Activated CD8-positive, alpha-beta memory T cell treated with anti-CD3 and anti-CD28 coated beads for 1 hour (primary cell): ENCODE data around the gene FGFR2.

Source experiments
- DNase-seq, 2 donors: peaks; one replicate each; pipeline ENCODE4 v3.0.0-alpha.2; 2020; ENCODE audit warnings: low read depth in 1 of 2; ENCODE audit errors: extremely low read depth in 1 of 2

Gene FGFR2

DNA sequence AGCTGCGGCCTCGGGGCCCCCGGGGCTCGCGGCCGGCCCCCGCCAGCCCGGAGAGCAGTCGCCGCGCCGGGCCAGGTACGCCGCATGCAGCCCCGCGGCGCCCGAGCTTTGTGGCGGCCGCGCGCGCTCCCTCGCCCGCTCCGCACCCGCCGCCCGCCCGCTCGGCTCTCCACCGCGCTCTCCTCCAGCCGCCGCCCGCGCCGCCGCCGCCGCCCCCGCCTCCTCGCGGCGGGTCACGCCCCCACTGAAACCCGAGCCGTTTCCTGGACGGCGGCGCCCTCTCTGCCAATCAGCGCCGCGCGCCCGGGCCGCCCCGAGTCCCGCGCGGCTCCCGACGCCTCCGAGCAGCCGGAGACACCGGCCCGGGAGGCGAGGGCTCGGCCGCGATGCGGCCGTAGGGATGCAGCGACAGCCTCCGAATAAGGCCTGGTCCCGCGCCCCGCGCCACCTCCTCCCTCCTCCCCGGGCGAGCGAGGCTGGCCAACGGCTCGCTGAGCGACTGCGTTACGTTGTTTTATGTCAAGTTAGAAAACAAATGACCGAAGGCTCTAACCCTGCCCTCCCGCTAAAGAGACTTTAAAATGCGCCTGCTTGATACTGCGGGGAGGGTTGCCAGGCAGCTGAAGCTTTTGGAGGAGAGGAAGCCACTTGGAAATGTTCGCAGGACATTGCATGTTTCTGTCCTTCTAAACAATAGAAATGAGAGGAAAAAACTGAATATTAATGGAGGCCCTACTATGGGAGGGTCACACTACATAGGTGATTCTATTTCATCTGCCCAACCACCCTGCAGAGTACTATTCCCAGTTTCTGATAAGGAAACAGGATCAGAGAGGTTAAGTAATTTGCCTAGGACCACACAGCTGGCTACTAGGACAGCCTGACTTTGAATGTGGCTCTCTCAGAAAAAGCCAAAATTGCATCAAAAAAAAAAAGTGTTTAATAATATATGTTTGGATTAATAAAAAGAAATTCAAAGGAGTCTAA lies at the start of gene FGFR2:
Gene FGFR2 (minus strand): TSS at position 182 of the 987 bp plus-strand sequence. CDS start 4,627 bp downstream, outside the sequence.
- DNase-seq: no peak

DNA sequence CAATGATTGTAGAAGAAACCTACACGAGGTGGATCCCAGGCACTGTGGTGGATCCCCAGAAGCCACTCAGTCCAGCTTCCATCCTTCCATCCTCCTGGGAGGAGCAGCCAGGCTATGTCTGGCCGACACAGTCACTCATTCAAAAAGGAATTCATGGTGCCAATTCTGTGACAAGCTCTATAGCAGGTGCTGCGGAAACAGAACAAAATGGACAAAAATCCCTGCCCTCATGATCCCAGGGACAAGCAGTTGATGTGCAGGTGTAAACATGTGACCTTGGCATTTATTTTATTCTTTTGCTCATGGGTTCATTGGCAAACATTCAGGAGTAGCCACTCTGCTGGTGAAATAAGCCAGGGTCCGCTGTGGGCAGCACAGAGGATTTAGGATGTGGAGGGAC lies 49.2 kb upstream of the FGFR2 start:
- DNase-seq: no peak

DNA sequence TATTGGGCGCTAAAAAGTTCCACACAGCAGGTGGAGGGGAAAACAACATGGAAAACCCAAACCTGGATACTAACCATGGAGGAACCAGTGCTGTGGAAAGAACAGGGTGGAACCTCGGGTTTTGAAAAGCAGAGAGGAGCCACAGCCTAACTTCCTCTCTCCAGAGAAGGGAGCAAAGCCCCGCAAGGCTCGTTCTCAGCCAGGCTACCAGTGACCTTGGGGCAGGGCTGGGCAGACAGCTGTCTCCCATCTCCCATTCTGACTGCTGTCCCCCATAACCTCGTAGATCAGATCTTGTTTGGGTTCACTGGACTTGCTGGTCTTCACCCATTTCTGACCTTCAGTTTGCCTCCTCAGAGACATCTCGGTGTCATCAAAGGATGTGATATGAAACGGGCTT lies 47.5 kb upstream of the FGFR2 start:
- DNase-seq: no peak

DNA sequence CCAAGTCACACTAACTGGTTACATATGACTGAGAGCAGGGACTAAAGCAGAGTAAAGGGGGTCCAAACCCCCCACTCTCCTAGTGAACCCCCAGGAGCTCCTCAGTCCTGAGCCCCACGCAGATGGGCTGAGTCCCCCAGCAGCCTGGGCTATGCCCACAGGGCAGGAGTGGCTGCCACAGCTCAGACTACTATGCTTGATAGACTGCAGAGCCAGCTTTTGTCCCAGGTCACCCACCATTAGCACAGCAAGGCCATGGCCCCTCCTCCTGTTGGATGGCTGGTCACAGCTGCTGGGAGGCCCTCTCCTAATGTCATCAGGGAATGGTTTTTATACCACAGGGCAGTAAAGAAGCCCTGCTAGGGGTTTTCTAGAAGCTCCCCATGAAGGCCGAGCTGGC lies 46.3 kb upstream of the FGFR2 start:
- no peak for DNase-seq

DNA sequence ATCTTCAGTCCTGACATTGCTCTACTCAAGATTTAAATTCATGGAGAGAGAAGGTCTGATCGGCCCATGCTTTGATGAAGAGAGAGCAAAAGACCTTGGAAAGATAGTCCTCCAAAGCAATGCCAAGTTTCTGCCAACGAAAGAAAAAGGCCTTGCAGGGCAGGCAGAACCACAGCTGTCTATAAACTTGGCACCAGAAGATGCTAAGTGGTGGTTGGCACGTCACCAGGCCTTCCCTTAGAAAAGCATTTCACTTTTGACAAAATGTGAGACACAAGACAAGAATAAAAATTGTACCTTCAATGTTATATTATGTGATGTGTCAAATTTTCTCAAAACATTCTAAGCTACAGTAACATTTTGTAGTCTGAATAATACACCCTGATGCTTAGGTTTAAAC lies 42.0 kb upstream of the FGFR2 start:
- no peak for DNase-seq

DNA sequence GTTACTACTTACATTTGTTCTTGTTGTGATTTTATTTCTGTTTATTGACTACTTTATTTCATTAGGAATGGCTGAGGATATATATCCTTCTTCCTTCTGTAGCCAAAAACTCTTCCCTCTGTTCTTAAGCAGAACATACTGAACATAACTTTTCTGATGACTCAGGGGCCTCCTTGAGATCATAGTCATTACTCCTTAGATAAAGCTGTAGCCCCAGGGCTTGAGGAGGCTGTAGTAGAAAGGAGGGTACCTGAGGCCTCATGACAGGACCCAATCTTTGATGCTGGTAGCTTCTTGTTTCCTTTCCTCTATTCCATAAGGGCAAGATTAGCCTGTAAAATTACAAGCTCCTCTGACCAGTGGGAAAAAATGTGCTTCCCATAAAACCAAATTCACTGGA lies 41.2 kb upstream of the FGFR2 start:
- no peak for DNase-seq

DNA sequence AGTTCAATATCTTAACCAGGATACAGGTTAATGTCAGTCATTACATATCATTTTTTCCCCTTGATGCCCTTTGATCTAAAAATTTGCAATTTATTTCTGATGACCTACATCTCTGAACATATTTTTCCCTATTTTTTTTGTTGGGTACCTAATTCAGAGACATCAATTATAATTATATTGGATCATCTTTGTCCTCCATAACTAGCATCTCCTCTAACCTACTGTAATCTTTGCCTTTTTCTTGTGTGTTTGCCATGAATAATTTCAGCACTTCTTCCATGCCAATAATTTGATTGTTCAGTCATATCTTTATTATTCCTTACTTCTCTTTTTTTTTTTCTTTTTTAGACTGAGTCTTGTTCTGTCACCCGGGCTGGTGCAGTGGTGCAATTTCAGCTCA lies 39.2 kb upstream of the FGFR2 start:
- DNase-seq: no peak

DNA sequence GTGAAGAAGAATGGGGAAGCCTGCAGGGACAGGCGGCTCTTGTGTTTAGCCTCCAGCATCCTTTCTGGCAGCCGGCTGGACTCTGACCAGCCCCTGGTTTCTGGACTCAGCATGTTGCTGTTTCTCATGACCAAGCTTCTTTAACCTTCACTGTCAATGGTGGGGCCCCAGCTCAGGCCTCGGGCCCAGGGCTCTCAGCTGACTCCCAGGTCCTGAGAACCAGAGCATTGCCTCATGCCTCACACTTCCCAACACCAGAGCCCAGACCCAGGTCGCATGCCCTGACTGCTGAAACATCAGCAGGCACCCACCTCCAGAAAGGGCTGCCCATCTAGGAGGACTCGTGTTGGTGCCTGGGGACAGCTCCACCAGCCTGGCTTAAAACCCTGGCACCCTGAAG lies 34.8 kb upstream of the FGFR2 start:
- DNase-seq: no peak

DNA sequence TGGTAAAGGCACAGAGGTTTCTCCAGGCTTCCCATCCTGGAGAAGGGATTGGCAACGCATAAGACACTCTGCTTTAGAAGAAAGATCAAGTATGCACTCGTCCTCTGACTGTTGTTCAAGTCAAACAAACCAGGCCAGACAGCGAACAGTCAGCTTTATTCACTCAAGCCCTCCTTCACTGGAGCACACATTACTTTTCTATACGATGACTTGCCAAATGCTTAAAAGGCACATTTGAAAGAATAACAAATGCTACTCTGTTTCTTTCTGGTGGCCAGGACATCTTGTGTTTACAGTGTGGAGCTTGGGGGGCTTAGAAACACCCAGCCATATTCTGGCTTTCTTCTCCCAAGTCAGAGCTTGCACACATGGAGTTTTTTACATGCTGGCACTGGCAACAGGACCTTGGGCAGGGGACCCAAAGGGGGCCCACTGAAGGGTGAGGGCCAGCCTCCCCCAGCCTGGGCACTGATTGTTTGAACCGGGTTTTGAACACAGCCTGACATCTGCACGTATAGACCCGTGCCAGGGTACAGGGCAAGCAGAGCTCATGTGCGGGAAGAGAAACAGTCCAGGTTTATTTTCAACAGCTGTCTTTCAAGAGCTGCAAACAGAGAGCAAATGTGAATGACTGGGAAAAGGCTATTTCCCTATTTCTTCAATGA lies 33.3 kb upstream of the FGFR2 start:
- DNase-seq: no peak

DNA sequence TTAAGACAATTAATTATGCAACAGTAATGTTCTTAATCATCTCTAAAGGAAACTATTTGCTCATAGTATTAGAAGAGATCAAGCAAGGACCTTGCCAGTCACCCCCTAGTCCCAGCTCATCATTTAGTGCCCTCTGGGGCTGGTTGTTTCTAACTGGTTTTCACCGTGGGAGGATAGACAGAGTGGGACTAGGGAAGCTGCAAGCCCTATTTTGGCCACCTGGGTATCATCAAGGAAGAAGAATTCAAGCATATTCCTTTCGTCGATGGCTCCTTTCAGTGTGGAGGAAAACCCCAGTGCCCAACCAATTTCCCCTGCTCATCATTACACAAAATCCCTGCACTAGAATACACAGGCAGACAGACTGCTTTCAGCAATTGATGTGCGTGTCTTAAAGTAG lies 30.6 kb upstream of the FGFR2 start:
- DNase-seq: no peak

DNA sequence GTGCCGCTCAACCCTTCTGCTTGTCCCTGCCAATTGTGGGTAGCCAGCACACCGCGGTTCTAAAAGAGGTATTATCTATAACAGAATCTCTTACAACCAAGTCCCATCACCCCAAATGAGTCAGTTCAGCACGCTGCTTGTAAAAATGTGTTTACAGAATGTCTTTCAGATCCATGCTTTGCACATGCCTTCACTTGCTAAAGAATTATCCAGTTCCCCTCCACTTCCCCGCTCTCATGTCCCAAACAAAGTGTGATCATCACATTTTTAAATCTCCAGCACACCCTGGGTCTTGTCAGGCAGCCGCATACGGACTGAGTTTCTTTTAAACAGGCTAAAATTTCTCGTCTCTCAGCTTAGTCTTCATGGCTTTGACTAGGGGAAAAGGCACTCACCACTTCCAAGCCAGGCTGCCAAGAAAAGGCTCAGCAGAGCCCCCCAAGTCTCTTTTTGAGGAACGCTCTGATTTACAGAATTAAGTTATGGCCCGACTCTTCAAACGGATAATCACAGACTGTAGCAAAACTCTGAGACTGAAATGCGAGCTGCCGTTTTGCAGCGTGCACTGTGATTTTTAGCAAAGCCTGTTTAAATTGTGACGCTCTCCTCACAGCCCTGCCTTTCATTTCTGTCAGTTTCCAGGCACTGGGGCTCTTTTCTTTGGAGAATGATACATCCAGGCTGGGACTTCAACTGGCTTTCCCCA lies 29.8 kb upstream of the FGFR2 start:
- DNase-seq: no peak

DNA sequence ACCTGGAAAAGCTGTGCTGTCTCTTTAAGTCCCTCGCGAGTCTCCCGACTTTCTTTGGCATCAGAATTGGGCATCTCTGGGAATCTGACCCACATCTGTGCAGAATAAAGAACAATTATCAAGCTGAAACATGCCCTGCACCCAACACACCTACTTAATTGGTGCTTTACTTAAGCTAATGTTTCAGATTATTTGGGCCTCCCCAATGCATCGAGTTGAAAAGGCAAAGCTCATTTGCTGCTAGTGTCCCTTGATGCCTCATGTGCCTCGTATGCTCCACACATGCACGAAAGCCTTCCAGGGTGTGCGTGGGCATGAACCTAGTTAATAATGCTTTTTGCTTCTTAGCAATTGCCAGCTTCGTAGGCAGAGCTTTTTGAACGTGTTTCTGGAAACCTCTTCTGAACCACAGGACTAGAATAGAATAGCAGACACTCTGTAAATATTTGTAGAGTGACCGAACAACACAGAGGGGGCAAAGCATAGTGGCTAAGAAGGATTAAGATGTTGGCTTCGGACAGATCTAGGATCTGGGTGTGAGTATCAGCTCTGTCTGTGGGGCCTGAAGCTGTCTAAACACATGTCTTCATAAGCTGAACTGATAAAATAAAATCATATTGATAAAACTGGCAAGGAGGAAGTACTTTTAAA lies 26.7 kb upstream of the FGFR2 start:
- no peak for DNase-seq

DNA sequence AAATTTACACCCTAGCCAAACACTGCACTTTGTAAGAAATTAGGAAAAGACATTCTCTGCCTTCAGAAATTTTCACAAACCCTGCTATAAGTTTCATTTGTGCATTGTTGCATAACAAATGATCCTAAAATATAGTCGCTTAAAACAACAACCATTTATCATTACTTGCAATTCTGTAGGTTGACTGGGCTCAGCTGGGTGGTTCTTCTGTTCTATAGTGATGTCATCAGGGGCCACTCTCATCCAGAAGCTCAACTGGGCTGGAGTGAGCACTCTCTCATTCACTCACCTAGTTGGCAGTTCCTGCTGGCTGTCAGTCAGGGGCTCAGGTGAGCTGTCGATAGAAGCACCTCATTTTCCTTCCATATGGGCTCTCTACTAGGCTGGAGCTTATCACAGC lies 20.7 kb upstream of the FGFR2 start:
- DNase-seq: no peak

DNA sequence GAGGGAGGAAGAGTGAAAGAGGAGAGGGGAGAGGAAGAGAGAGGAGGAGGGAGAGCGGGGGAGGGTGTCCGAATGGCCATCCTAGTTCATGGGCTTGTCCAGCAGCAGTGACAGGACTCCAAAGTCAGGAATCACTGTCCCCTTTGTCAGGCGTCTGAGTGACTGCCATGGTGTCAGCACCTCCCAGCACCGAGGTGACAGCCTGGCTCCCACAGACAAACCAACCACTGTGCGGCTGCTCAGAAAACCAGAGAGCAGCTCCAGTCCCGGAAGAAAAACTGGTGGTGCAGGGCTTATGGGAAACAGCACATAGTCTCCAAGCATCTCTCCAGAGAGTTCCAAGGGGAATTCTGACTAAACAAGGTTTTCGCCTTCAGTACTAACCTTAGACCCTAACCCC lies 18.9 kb upstream of the FGFR2 start:
- DNase-seq: no peak

DNA sequence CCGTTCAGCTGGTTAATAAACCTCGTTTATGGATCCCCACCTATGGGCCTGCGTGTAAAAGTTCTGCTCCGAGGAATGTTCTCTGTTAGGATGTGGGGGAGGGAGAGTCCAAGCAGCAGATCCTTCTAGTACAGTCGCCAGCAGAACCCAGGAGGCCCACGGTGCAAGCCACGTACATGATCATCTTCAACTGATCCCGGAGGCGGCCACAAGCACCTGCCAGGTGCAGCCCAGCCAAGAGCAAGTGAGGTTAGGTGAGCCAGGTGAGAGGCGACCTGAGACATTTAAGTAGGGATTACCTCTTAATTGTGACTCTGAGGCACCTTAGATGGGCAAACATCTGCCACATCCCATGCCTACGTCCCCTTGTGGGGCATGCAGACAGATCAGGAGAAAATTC lies 18.0 kb upstream of the FGFR2 start:
- DNase-seq: no peak

DNA sequence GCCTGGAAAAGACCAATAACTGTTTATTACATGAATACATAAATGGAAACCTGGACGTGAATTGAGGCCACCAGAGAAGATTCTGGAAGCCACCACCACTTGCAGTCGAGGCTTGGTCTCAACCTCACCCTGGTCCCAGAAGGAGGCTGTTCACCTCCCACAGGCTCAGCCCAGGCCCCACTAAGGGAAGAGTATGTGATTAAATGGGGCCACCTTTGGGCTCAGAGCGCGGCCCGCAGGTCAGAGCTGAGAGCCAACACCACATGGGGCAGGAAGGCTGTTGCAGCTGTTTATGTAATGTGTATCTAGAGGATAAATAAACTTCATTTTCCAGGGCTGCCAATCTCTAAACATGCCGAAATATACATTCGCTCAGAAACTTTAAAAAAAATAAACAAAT lies 17.6 kb upstream of the FGFR2 start:
- no peak for DNase-seq

DNA sequence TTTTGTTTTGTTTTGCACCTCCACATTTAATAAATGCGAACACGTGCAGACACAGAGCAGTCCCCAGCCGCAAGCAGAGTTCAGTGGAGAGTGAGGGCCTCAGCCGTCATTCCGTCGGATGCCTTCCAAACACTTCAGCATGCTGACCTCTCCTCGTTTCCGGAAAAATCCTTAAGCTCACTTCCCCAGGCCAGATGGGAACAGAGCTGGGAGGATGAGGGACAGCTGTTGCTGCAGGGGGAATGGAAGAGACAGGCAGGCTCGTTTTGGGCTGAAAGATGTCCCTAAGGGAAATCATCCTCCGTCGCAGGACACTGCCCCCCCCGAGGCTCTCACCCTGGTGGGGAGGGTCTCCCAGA lies 17.2 kb upstream of the FGFR2 start:
- no peak for DNase-seq

DNA sequence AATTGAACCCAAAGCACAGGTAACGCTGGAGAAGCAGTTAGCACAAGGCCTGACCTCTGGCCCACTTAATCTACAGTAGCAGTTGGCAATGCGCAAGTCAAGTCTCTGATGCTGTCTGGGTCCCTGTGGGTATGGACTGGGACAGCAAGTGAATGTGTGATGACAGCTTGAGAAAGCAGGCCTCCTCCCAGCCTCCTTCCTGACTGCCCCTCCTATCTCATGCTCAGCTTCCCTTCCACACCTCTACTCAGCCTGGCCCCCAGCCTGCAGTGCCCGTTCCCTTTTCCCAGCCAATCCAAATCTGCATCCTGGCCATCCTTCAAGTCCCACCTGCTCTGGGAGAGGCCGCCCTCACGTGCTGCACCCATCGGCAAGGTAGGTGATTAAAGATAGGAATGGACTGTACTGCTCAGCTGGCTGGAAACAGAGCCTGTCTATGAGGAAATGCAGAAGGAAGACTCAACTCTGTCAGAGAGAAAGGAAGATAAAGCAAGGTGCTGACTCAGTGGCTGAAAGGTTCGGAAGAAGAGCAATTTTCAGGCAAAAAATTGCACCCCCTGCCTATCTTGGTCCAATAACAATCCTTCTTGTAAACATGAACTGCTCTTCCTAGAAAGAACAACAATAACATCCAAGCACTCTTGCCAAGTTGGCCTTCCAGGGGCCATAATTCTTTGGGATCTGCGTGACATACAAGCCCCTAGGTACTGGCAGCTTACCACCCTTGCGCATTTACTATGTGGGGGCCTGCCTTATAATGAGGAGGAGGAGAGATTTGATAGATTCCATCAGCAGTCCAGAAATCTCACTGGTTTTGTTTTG lies 16.6 kb upstream of the FGFR2 start:
- DNase-seq: no peak

DNA sequence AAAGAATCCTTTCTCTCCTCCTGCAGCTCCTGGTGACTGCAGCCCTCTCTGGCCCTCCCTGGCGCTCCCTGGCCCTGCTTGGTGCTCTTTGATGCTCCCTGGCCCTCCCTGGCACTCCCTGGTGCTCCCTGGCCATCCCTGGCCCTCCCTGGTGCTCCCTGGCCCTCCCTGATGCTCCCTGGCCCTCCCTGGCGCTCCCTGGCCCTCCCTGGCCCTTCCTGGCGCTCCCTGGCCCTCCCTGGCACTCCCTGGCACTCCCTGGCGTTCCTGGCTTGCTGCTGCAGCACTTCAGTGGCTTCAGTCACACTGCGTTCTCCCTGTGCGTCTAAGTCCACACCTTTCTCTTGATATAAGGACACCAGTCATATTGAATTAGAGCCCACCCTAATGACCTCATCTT lies 15.2 kb upstream of the FGFR2 start:
- no peak for DNase-seq

DNA sequence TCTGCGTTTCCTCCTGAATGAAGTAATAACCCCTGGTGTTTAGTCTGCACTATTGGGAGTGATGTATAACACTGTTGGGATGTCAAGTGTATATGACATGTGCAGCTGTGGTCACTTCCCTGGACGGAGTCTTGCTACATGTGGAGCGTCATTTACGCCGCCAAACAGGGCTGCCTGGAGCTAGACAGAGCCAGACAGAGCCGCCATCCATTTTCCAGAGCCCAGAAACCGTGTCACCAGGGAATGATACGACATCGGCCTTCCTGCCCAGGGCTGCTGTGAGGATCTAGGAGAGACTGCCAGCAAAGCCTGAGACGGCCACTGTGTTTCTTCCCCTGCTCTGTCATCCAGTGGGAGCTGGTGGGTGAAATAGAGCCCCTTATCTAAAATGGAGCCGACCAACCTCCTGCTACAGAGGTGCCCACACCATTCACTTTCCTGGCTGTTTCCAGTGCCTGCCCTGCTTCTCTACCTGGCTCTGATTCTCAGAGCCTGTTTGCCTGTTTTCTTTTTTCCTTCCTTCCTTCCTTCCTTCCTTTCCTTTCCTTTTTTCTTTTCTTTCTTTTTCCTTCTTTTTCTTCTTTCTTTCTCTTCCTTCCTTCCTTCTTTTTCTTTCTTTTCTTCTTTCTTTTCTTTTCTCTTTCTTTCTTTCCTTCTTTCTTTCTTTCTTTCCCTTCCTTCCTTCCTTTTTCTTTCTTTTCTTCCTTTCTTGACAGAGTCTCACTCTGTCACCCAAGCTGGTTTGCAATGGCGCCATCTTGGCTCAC lies 13.3 kb upstream of the FGFR2 start:
- DNase-seq: no peak
